GM18868 (cell line): Measurements from ENCODE around the gene CDC73.
"Not testable (repeated sequence)": the region's sequence is repeated elsewhere in the genome, so short reads cannot be mapped to it uniquely, and the experiment has no call there.

Source experiments
- ATAC-seq: cut with Tn5 transposase; IDR thresholded peaks from one replicate; pipeline ENCODE4 v1.9.1; 2021; ENCODE audit warnings: mild to moderate bottlenecking, moderate library complexity; ENCODE audit not compliant: unreplicated experiment

The CDC73 gene

DNA sequence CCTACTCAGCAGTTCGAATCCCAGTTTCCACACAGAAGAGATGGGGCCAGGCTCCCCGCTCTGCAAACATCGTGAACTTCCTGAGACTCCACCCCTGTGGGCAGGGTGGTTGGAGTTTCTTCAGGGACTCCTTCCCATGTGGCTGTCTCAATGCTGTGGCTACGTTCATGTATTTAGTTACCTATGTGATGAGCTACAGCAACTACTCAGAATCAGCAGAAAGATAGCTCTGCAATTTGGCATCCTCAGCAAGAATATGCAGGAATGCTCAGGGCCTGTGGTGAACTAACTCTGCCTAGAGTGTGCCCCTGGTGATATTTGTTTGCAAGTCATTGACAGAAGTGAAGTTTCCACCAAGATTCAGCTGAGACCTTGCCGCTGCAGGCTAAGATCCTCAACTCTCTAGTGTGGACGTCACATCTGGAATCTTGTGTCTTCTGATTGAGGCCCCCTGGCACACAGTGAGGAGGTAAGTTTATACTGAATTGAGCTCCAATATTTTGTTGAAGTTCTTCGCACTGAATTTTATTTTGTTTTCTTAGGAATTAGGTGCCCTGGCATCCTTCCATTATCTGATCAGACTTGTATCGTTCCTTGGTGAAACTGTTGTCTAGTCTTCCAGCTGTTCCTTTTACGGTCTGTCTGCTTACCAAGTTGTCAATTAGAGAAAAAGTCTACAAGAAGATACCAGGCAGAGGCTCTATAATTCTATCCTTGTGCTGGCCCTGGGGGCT is 8.4 kb upstream of the CDC73 start:
- no peak for ATAC-seq

- ATAC-seq: no peak
These were observed 7.9 kb upstream of the CDC73 start for GRCh38 chr1:193113992-193114332.

DNA sequence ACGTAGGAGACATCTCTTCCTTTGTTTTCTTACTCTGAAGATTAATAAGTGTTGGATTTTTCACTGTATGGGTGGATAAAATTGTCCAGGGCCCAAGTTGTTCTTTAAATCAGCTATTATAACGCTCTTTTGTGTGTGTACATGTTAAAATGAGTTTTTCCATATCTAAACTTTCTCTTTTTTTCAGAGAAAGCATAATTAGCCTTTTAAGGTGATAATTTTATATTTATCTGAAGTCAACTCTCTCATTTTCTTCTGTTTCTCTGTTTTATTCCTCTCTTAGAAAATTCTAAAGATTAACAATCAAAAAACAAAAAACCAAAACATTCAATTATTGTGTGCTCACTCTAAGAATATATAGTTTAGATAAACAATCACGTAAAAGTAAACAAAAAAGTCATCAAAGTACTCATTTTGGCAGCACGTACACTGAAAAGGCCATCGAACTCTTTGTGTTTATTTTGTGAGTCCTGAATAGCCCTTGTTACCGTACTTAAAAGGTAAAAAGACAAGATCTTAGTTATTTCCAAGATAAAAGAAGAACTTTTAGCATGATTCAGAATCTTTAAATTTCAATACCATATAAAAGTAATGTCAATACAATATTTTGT is 7.2 kb upstream of the CDC73 start:
- ATAC-seq: no peak

GRCh38 chr1:193115629-193116227 is 6.1 kb upstream of the CDC73 start:
- ATAC-seq: no peak

GRCh38 chr1:193117167-193117566 is 4.7 kb upstream of the CDC73 start:
- ATAC-seq: not testable (repeated sequence)

- no peak for ATAC-seq
These were observed 3.6 kb upstream of the CDC73 start for GRCh38 chr1:193118194-193118593.

- ATAC-seq: no peak
These were observed 2.8 kb upstream of the CDC73 start for GRCh38 chr1:193118803-193119730.

DNA sequence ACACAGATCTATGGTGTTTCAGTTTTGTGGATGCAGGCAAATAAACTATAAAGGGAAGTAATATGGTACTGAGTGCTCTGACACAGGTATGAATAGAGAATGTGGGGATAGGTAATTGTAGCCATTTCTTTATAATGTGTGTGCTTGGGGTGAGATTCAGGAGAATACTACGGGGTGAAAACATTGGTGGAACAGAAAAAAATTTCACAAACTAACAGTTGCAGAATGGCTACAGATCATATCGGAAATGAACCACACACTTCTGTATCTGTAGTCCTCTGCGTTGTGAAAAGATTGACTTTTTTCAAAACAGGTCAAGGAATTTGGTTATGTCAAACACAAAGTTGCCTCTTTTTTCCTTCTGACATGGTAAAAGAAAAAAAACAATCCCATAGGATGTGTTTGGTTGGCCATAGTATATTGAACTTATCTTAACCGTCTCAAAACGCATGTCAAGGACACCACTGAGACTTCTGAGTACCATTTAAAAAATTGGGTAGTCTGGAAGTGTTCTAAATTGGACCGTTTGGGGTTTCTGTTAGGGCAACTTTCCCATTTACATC is 1.1 kb upstream of the CDC73 start:
- no peak for ATAC-seq

- no peak for ATAC-seq
These were observed 1.9 kb downstream of the CDC73 start for GRCh38 chr1:193123751-193124150.

GRCh38 chr1:193125369-193125768 is 3.5 kb downstream of the CDC73 start:
- ATAC-seq: no peak

DNA sequence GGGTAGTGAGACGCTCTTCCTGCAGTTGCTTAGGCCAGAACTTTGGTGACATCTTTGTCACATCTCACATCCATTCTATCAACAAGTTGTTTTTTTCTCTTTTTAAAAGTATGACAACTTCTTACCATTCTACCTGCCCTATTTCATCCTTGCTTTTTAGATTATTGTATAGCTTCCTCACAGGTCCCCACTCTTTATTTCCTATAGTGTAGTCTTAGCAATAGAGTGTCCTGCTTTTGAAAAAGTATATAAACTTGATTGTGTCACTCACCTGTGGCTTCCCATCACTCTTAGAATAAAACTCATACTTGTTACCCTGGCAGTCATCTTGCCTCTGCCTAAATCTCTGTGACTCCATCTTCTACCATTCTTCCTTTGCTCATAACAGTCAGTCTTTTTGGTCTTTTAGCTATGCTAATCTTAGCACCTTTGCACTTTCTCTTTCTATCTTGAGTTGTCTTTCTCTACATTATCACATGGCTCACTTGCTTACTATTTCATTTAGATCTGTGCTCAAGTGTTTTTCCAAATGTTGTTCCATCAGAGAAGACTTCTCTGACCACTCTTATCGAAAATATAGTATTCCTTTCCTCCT is 9.5 kb downstream of the CDC73 start:
- peak; percentile 66 for ATAC-seq

DNA sequence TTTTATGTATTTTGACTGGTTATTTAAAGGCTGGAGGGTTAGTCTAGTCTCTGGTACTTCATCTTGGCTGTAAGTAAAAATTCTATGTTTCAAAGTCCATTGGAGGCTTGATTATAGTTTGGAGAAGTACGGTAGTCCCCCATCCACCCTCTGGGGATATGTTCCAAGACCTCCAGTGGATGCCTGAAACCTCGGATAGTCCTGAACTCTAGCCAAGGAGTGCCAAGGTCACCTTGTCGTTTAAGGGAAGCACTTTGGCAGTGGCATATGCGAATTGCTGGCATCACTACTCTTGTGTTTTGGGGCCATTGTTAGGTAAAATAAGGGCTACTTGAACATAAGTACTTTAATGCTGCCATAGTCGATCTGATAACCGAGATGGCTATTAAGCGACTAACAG is 18.4 kb downstream of the CDC73 start:
- no peak for ATAC-seq

GRCh38 chr1:193141804-193142203 is 20.0 kb downstream of the CDC73 start:
- no peak for ATAC-seq

DNA sequence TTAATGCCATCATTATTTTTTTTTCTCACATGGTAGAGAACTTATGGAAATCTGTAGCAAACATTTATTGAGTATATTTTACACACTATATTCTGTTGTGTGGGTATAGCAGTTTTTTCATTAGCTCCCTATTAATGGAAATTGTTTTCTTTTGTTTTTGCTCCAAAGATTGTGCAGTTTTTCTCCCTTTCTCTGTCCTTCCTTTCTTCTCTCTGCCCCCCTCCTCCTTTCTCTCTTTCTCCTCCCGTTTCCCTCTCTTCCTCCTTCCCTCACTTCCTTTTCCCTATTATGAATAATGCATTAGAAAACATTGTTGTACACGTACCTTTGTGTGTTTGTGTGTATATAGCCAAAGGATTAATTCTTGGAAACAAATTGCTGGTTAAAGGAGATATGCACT is 20.6 kb downstream of the CDC73 start:
- ATAC-seq: no peak

DNA sequence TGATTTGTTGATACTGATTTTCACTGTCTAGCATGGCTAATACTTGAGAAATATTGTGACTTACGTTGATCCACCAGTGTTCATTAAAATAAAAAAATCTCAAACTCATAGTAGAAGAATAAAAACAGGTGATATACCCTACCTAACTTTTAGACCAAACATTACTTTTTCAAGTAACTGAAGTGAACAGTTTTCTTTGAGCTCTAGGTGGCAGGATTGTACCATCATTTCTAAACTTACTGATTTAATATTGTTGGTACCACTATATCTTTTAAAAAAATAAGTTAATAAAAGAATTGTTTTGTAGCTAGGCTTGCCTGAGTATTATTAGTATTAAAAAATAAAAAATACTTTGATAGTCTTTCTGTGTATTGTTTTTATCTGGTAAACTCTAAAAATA is 21.5 kb downstream of the CDC73 start:
- ATAC-seq: no peak

GRCh38 chr1:193144361-193144938 is 22.6 kb downstream of the CDC73 start:
- no peak for ATAC-seq

GRCh38 chr1:193144999-193145398 is 23.2 kb downstream of the CDC73 start:
- ATAC-seq: no peak

- no peak for ATAC-seq
These were observed 34.4 kb downstream of the CDC73 start for GRCh38 chr1:193156117-193156821.

- ATAC-seq: no peak
These were observed 35.0 kb downstream of the CDC73 start for GRCh38 chr1:193156822-193157142.

DNA sequence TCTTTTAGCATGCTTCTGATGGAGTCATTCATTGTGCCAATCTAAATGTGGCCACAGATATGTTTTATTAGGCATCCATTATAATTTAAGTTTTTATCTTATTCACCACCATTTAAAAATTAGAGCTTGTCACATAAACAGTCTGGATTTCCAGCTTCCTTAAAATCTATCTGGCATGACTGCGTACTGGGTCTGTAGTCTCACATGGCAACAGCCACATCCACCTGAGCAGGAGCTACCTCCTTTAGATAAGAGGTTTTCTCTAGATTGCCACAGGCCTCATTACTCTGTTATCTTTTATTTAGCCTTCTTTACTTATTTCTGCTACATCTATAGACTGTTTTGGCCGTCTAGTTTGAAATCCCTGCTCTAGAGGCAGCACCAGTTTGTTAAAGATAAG is 35.5 kb downstream of the CDC73 start:
- ATAC-seq: no peak
